Measurements from ENCODE around the gene EID2. TPM values are rescaled to one million over a fixed set of nuclear protein-coding genes. Genes with fewer than 3 reads are reported as not detected.

EID2 gene
- polyA plus RNA-seq, 1 of the 3 experiments (the other 2 are of a cell fraction): 14.1 TPM

- TF ChIP-seq SIN3A (IDR thresholded peaks at IDR 0.05; ENCODE audit: borderline replicate concordance, low read depth, low read length): no peak
- no peak for TF ChIP-seq FOSL2 (IDR thresholded peaks at IDR 0.05; ENCODE audit: borderline replicate concordance, low read depth)
- TF ChIP-seq EP300 (IDR thresholded peaks at IDR 0.05; ENCODE audit: borderline replicate concordance in 1 of 2, low read depth in 1 of 2, low read length in 1 of 2): no peak
- no peak for TF ChIP-seq TEAD4 (IDR thresholded peaks at IDR 0.05; ENCODE audit: borderline replicate concordance, insufficient read depth)
- no peak for TF ChIP-seq NRF1 (IDR thresholded peaks at IDR 0.05; ENCODE audit: low read depth, low read length)
- TF ChIP-seq JUND (IDR thresholded peaks at IDR 0.05): no peak
- no peak for TF ChIP-seq FOXM1 (IDR thresholded peaks at IDR 0.05; ENCODE audit: low read depth)
- no peak for TF ChIP-seq GATA2 (CRISPR knock-in tag; IDR thresholded peaks at IDR 0.05)
- TF ChIP-seq MXI1 (IDR thresholded peaks at IDR 0.05; ENCODE audit: low read depth, low read length): no peak
Observed at GRCh38 chr19:39497996-39498797, 41.8 kb downstream of the EID2 start (continued).

- Histone ChIP-seq H3K4me3 (ENCODE audit: low read depth in 2 of 2, low read length in 1 of 2) (peak overlapping the region in 1 of 2 experiments; percentile 20; a peak in 2 of 4 replicates), H4K20me1 (ENCODE audit: insufficient read depth) (no peaks in the 10 kb centered on the region), H3K79me2 (ENCODE audit: insufficient read depth) (no peaks in the 10 kb centered on the region), H3K9ac (no peak overlapping the region), H3K4me1 (ENCODE audit: control insufficient read depth in 1 of 2, insufficient read depth in 2 of 2, low read depth in 1 of 2, low read length in 1 of 2) (peaks cover 0 to 9% of the 10 kb centered on the region in 2 experiments; a peak in 1 of 4 replicates), H3K36me3 (replicated peaks in 1 of 2; ENCODE audit: control insufficient read depth in 1 of 2, insufficient read depth in 2 of 2, low read length in 1 of 2) (no peaks in the 10 kb centered on the region), H3F3A (replicated peaks; ENCODE audit: insufficient read depth) (no peaks in the 10 kb centered on the region), H3K27ac (ENCODE audit: low read depth in 2 of 2, low read length in 1 of 2) (no peak overlapping the region), H3K4me2 (peak overlapping the region; percentile 56), H2AFZ (ENCODE audit: low read depth) (peak overlapping the region; percentile 12; the same call in 1 of the 2 replicates), H3K27me3 (ENCODE audit: insufficient read depth) (no peaks in the 10 kb centered on the region; the same call in 1 of the 2 replicates), H3K9me3 (no peaks in the 10 kb centered on the region), H3K9me2 (no peaks in the 10 kb centered on the region)
- 0% methylated on average over 4 of the region's 7 CpGs for WGBS (ENCODE audit: low lambda C conversion rate)
- no peak for TF ChIP-seq PBX3 (IDR thresholded peaks at IDR 0.05)
- TF ChIP-seq JUND (IDR thresholded peaks at IDR 0.05): no peak
- TF ChIP-seq, protein P1, sequence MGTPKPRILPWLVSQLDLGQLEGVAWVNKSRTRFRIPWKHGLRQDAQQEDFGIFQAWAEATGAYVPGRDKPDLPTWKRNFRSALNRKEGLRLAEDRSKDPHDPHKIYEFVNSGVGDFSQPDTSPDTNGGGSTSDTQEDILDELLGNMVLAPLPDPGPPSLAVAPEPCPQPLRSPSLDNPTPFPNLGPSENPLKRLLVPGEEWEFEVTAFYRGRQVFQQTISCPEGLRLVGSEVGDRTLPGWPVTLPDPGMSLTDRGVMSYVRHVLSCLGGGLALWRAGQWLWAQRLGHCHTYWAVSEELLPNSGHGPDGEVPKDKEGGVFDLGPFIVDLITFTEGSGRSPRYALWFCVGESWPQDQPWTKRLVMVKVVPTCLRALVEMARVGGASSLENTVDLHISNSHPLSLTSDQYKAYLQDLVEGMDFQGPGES (IDR thresholded peaks at IDR 0.05; ENCODE audit: low read depth, low read length): no peak
- TF ChIP-seq RCOR1 (IDR thresholded peaks at IDR 0.05; ENCODE audit: low read length): no peak
- TF ChIP-seq YY1 (IDR thresholded peaks at IDR 0.05; ENCODE audit: low read depth): no peak
- no peak for TF ChIP-seq SIN3A (IDR thresholded peaks at IDR 0.05; ENCODE audit: borderline replicate concordance, low read depth, low read length)
- no peak for TF ChIP-seq USF1 (IDR thresholded peaks at IDR 0.05; ENCODE audit: borderline replicate concordance, low read depth)
- no peak for TF ChIP-seq NFIC (IDR thresholded peaks at IDR 0.05; ENCODE audit: borderline replicate concordance)
- no peak for TF ChIP-seq GABPA (IDR thresholded peaks at IDR 0.05; ENCODE audit: low read depth)
- no peak for TF ChIP-seq FOSL2 (IDR thresholded peaks at IDR 0.05; ENCODE audit: borderline replicate concordance, low read depth)
- TF ChIP-seq MXI1 (IDR thresholded peaks at IDR 0.05; ENCODE audit: low read depth, low read length): no peak
- no peak for TF ChIP-seq MEF2A (IDR thresholded peaks at IDR 0.05; ENCODE audit: borderline replicate concordance, low read depth)
- no peak for TF ChIP-seq MAX (IDR thresholded peaks at IDR 0.05; ENCODE audit: low read depth)
- no peak for TF ChIP-seq EZH2phosphoT487 (IDR thresholded peaks at IDR 0.05; ENCODE audit: borderline replicate concordance, low read depth)
- no peak for TF ChIP-seq TCF12 (IDR thresholded peaks at IDR 0.05)
- TF ChIP-seq RFX5 (IDR thresholded peaks at IDR 0.05; ENCODE audit: low read length): no peak
- ChIA-PET POLR2A (interaction anchor here (0.7 to 1.4 kb wide), 4 partner anchors 17 to 270 kb away, joined by 3 to 5 read pairs (median 4); partner anchors contain the start of genes EID2B, RPS16 and SELENOV), CTCF (interaction anchor here (0.6 to 2.6 kb wide), 23 partner anchors 9 to 176 kb away, joined by 3 to 44 read pairs (median 4); partner anchors contain the start of genes EID2, EID2B, RPS16 and SELENOV)
- DNase-seq: no peak
Observed at GRCh38 chr19:39497701-39497995, 42.3 kb downstream of the EID2 start.
